Right cardiac atrium (tissue), 5 donors: ENCODE measurements around the gene MATN1. TPM values are rescaled to one million over a fixed set of nuclear protein-coding genes. Genes with fewer than 3 reads are reported as not detected.
A peak's percentile ranks its signal among the peaks of the same experiment; 100 is the strongest.

Experiments
- ATAC-seq, 2 donors: fragments of 200-7000 bp; cut with Tn5 transposase; one replicate each; pipeline versions ENCODE4 v1.8.0 to v1.9.1; 2020; ENCODE audit warnings: moderate library complexity in 2 of 2, mild to moderate bottlenecking in 1 of 2
- DNase-seq, 3 donors: peaks; one replicate each; pipeline ENCODE4 v3.0.0-alpha.2; 2020
- H3K27ac ChIP-seq: one replicate; pipeline ENCODE4 v1.5.1; 2013; ENCODE audit warnings: mild to moderate bottlenecking, low read length, control low read depth, moderate library complexity
- H3K27me3 ChIP-seq: one replicate; pipeline ENCODE4 v1.6.1; 2013; ENCODE audit not compliant: control insufficient read depth, insufficient read depth
- H3K4me1 ChIP-seq: one replicate; pipeline ENCODE4 v1.6.1; 2013; ENCODE audit warnings: low read length; ENCODE audit not compliant: control insufficient read depth, insufficient read depth
- H3K4me3 ChIP-seq: one replicate; pipeline ENCODE4 v1.5.1; 2013; ENCODE audit warnings: low read length, control low read depth
- H3K9me3 ChIP-seq: one replicate; pipeline ENCODE4 v1.6.1; 2013; ENCODE audit warnings: low read length; ENCODE audit not compliant: control insufficient read depth
- WGBS: extraction: QIAGEN DNeasy Blood & Tissue Kit; methylation state at CpG from one replicate; pipeline ENCODE4 v1.1.7; 2013; 5-methylcytosine and 5-hydroxymethylcytosine counted together
- intact Hi-C, 4 donors: fragments of 100-400 bp; cut with DNase I; formaldehyde crosslinking; loops; one replicate each; pipeline versions ENCODE4 v1.11.0 to v1.14.0; 2022 to 2023
- polyA plus RNA-seq: library from polyadenylated mRNA; stranded (reverse); fragments of 200-250 nt; gene quantifications from one replicate; pipeline ENCODE4 v1.2.3, GENCODE V29; 2013
- total RNA-seq, 4 donors: library from RNA; stranded (reverse); fragmentation: NEBNext Ultra II Directional; extraction: Animal tissue kit (Norgen Biotek cat#: 25700); gene quantifications; one replicate each; pipeline ENCODE4 v1.2.1, GENCODE V29; 2021
- donor health status: healthy with polysubstance abuse.
- donor health status: DM: no; HTN: yes; CAD: no.
- donor health status: DM: no; HTN: no; CAD: no.
- donor health status: DM: no; HTN: yes; CAD: no; lungs with severe emphysema.
- donor health status: DM: yes; HTN: yes; CAD: no.

Gene MATN1
- total and polyA plus RNA-seq, 5 donors = 0.07 TPM; not detected in 4

GRCh38 chr1:30684259-30684658 lies 39.1 kb downstream of the MATN1 start:
- 82% methylated on average over 4 of the region's 4 CpGs for WGBS

GRCh38 chr1:30683699-30684098 lies 39.7 kb downstream of the MATN1 start:
- no peaks in the 10 kb centered on the region for H3K4me1 ChIP-seq
- intact Hi-C loops = no loop called here
- H3K27me3 ChIP-seq = no peaks in the 10 kb centered on the region
- DNase-seq (no peak), ATAC-seq (no peak)
- H3K9me3 ChIP-seq = no peaks in the 10 kb centered on the region
- H3K4me3 ChIP-seq = no peak overlapping the region
- 89% methylated on average over 5 of the region's 5 CpGs for WGBS
- no peak overlapping the region for H3K27ac ChIP-seq

More at GRCh38 chr1:30684259-30684658, 39.1 kb downstream of the MATN1 start:
- intact Hi-C loops = no loop called here
- Histone ChIP-seq H3K4me1 (no peaks in the 10 kb centered on the region), H3K27me3 (no peaks in the 10 kb centered on the region), H3K27ac (no peak overlapping the region), H3K4me3 (no peak overlapping the region), H3K9me3 (no peaks in the 10 kb centered on the region)
- ATAC-seq (no peak), DNase-seq (no peak)

GRCh38 chr1:30682396-30683275 lies 40.7 kb downstream of the MATN1 start:
- DNase-seq (no peak), ATAC-seq (no peak)
- H3K27ac ChIP-seq = peak overlapping the region; percentile 29
- WGBS = 54% methylated on average over 8 of the region's 8 CpGs
- H3K4me3 ChIP-seq = no peak overlapping the region
- intact Hi-C loops = no loop called here
- no peaks in the 10 kb centered on the region for H3K9me3 ChIP-seq
- H3K4me1 ChIP-seq = no peaks in the 10 kb centered on the region
- H3K27me3 ChIP-seq = no peaks in the 10 kb centered on the region

GRCh38 chr1:30681782-30682181 lies 41.6 kb downstream of the MATN1 start:
- no peaks in the 10 kb centered on the region for H3K9me3 ChIP-seq
- DNase-seq (no peak), ATAC-seq (no peak)
- no peak overlapping the region for H3K27ac ChIP-seq
- 55% methylated on average over 3 of the region's 3 CpGs for WGBS
- intact Hi-C loops = no loop called here
- H3K4me1 ChIP-seq = no peaks in the 10 kb centered on the region
- H3K27me3 ChIP-seq = no peaks in the 10 kb centered on the region
- H3K4me3 ChIP-seq = no peak overlapping the region

- 58% methylated on average over 7 of the region's 7 CpGs for WGBS
These were observed 42.5 kb downstream of the MATN1 start for GRCh38 chr1:30680879-30681278.

GRCh38 chr1:30680429-30680828 lies 43.0 kb downstream of the MATN1 start:
- intact Hi-C loops = no loop called here
- 75% methylated on average over 7 of the region's 7 CpGs for WGBS
- DNase-seq (no peak), ATAC-seq (no peak)
- Histone ChIP-seq H3K9me3 (no peaks in the 10 kb centered on the region), H3K4me3 (no peak overlapping the region), H3K4me1 (no peaks in the 10 kb centered on the region), H3K27me3 (no peaks in the 10 kb centered on the region), H3K27ac (no peak overlapping the region)

More at GRCh38 chr1:30680879-30681278, 42.5 kb downstream of the MATN1 start:
- intact Hi-C loops = no loop called here
- Histone ChIP-seq H3K9me3 (no peaks in the 10 kb centered on the region), H3K4me1 (no peaks in the 10 kb centered on the region), H3K4me3 (no peak overlapping the region), H3K27me3 (no peaks in the 10 kb centered on the region), H3K27ac (no peak overlapping the region)
- ATAC-seq (no peak), DNase-seq (no peak)

GRCh38 chr1:30679976-30680305 lies 43.4 kb downstream of the MATN1 start:
- Histone ChIP-seq H3K4me1 (no peaks in the 10 kb centered on the region), H3K27me3 (no peaks in the 10 kb centered on the region), H3K9me3 (no peaks in the 10 kb centered on the region), H3K27ac (no peak overlapping the region), H3K4me3 (no peak overlapping the region)
- intact Hi-C loops = no loop called here
- no peak for DNase-seq
- no peak for ATAC-seq
- WGBS = 82% methylated on average over 2 of the region's 2 CpGs

GRCh38 chr1:30679201-30679975 lies 44.0 kb downstream of the MATN1 start:
- H3K4me3 ChIP-seq = no peak overlapping the region
- DNase-seq = no peak
- ATAC-seq = peak in 1 of 2 donors; percentile 18
- H3K27me3 ChIP-seq = no peaks in the 10 kb centered on the region
- H3K9me3 ChIP-seq = no peaks in the 10 kb centered on the region
- 88% methylated on average over 2 of the region's 2 CpGs for WGBS
- H3K27ac ChIP-seq = no peak overlapping the region
- intact Hi-C loops = no loop called here
- H3K4me1 ChIP-seq = no peaks in the 10 kb centered on the region

- ATAC-seq (no peak), DNase-seq (no peak)
- H3K4me1 ChIP-seq = no peaks in the 10 kb centered on the region
- H3K9me3 ChIP-seq = no peaks in the 10 kb centered on the region
- 76% methylated on average over 3 of the region's 3 CpGs for WGBS
- H3K27me3 ChIP-seq = no peaks in the 10 kb centered on the region
- H3K4me3 ChIP-seq = no peak overlapping the region
- H3K27ac ChIP-seq = no peak overlapping the region
- intact Hi-C loops = no loop called here
These were observed 45.2 kb downstream of the MATN1 start for GRCh38 chr1:30678209-30678608.

GRCh38 chr1:30677471-30677870 lies 45.9 kb downstream of the MATN1 start:
- intact Hi-C loops = no loop called here
- ATAC-seq = no peak
- WGBS = 88% methylated on average over 2 of the region's 2 CpGs

GRCh38 chr1:30675761-30676160 lies 47.6 kb downstream of the MATN1 start:
- DNase-seq (no peak), ATAC-seq (no peak)
- Histone ChIP-seq H3K27ac (no peak overlapping the region), H3K4me3 (no peak overlapping the region), H3K4me1 (no peaks in the 10 kb centered on the region), H3K9me3 (no peaks in the 10 kb centered on the region), H3K27me3 (no peaks in the 10 kb centered on the region)
- 75% methylated on average over 2 of the region's 2 CpGs for WGBS
- intact Hi-C loops = no loop called here

More at GRCh38 chr1:30677471-30677870, 45.9 kb downstream of the MATN1 start:
- DNase-seq = no peak
- H3K4me1 ChIP-seq = no peaks in the 10 kb centered on the region
- H3K4me3 ChIP-seq = no peak overlapping the region
- H3K27me3 ChIP-seq = no peaks in the 10 kb centered on the region
- no peaks in the 10 kb centered on the region for H3K9me3 ChIP-seq
- H3K27ac ChIP-seq = no peak overlapping the region
